ENCODE measurements around the gene GALNTL6.

Gene GALNTL6

GRCh38 chr4:172009446-172010230, 196.4 kb downstream of the GALNTL6 start:
- DNase-seq, result no peak

DNA sequence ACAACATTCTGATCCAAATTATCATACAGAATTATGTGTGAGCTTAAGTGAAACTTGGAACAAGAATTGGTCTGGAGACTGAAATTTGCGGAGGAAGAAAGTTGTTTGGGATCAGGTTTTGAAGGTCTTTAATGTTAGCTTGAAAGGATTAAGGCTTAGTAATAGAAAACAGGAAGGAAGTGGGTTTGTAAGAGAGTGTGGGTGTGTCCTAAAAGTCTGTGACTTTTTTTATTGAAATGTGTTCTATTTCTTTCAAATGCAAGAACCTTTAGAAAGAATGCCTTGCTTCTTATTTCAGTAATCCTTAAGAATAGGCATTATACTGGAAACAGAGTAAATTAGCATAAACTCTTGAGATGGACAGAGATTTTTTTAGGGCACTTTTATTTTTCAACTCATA, 198.0 kb downstream of the GALNTL6 start:
- DNase-seq, result no peak

DNA sequence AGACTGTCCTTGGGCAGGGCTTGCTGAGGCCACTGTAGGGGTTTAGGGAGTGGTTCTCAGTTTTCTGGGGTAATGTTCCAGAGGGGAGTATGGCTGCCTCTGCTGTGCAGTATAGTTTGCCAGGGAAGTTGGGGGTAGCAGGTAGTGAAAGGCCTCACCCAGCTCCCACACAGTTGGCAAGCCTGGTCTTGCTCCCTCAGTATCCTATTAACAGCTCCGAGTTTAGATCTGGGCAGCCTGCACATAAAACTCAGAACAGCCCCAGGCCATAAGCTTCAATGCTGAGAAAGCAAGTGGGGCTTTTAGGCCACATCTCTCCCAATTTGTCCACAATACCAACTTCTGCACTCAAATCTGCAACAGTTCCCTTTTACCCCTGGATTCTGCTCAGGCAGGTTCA, 205.2 kb downstream of the GALNTL6 start:
- DNase-seq, result no peak

DNA sequence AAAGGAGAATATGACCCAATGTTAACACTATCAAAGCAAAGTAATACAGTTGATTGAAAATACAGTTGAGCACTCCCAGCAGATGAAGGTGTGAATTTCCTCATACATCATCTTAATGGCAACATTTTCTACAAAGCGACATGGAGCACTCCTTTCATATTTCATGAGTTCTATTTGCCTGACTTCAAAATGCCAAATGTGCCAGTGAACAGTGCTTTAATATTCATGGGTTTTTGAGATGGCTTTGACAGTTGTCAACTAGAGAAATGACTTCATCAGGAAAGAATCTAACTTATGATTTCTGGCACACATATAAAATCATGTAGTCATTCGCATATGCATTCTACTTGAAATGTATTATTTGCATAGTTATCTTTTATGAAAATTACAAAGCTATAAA, 222.4 kb downstream of the GALNTL6 start:
- no peak for DNase-seq

GRCh38 chr4:172040766-172041165, 227.6 kb downstream of the GALNTL6 start:
- no peak for DNase-seq

- no peak for DNase-seq
These were observed 229.5 kb downstream of the GALNTL6 start for GRCh38 chr4:172042714-172043114.

DNA sequence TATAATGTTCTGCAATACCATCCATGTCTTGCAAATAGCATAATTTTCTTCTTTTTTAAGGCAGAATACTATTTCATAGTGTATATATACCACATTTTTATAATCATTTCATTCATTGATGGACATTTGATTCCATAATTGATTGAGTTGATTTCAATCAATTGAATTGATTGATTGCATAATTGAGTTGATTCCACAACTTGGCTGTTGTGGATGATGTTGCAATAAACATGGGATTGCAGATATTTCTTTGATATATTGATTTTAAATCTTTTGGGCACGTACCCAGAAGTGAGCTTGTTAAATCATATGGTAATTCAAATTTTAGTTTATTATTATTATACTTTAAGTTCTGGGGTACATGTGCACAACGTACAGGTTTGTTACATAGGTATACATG, 232.8 kb downstream of the GALNTL6 start:
- no peak for DNase-seq

DNA sequence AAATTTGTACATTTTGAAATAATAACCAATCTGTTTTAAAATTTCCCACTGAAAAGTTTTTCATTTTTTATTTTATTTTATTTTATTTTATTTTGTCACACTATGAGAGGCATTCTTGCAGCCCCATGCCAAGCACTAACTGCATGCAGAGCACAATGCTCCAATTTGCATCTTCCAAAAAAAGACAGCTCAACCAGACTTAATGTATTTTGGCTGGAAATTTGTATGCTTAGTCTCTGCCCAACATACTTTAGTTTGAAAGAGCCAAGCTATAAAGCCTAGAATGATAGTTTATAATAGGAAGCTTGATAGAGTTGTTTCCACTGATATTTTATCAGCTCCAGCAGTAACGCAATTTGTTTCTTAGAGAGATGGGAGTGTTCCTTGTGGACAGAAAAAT, 235.5 kb downstream of the GALNTL6 start:
- no peak for DNase-seq

DNA sequence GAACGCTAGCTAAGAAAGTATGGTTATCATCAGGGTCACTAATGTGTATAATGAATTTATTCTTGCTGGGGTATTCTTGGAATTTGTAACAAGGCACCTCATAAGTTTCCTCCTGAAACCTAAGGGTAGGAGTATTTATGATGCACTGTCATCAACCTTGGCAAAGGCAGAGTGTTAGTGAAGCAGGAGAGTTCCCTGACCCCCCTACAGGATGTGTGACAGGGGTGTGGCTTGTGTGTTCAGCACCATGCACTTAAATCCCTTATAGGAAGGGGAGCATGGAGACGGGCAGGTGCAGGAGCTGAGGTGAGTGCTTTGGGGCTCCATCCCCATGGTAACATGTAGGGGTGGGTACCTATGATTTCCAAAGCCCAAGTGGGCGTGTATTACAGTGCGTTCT, 237.7 kb downstream of the GALNTL6 start:
- DNase-seq, result no peak

DNA sequence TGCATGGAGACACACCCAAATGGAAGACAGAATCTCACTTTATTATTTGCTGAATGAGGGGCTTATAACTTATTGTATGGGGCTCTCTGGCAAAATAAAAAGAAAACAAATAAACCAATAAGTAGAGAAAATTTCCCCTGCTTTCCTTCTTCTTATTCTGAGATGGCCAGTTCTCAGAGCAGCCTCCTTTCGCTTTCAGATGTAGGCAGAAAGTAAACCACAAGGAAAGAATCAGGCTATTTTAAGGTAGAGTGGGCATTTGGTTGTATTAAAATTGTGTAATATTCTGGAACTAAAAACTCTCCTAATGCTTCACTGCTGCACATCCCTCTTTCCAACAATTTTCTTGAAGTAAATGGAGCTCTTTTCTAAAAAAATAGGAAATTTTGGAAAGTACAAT, 241.8 kb downstream of the GALNTL6 start:
- no peak for DNase-seq

DNA sequence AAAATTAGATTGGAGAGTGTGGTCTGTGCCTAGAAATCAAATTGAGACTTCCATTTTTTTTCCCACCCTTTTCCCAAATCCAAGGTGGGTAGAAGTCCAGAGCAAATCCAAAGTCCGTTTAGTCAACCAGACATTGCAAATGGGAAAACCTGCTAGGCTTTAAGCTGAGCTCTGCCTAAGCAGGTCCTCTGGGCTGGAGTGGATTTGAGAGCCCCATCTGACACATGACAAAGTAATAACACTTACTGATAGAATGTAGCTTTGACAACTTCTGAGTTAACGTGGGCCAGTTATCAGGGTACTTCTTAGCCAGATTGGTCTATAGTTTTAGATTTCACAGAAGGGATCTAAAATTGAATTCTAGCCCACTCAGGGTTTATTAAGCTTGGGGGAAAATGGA, 242.3 kb downstream of the GALNTL6 start:
- no peak for DNase-seq

DNA sequence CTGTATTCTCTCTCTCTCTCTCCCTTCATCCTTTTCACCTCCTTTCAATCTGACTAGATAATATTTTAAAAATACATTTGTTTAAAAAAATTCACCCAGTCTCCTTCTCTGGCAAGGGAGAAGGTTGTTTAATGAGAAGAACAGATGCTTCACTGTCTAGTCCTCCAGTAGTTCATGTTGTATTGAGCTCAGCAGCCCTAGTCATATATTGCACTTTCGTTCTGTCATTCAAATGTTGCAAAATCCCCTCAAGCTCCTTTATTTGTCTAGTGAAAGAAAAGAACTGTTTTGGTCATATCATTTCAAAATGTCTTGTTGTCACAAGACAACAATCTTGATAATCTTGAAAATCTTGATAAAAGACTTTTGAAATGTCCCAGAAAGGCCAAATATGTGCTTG, 248.0 kb downstream of the GALNTL6 start:
- DNase-seq, result no peak

DNA sequence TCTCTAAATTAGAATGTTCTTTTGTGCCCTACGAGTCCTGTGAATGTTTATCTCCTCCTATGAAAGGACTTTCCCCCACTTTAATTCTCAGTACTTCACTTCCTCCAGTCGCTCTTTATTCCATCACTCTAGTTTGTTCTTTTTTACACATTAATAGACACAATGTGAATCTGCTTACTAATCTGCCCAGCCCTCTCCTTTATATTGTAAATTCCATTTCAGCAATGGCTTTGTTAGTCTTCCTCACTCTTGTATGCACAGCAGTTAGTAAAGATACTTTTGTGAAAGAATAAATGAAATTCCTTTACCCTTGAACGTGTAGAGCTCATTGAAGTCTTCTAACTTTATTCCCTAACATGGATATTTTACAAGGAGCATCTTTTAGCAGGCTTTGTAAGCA, 255.3 kb downstream of the GALNTL6 start:
- DNase-seq, result no peak

- no peak for DNase-seq
These were observed 260.4 kb downstream of the GALNTL6 start for GRCh38 chr4:172073590-172073989.

DNA sequence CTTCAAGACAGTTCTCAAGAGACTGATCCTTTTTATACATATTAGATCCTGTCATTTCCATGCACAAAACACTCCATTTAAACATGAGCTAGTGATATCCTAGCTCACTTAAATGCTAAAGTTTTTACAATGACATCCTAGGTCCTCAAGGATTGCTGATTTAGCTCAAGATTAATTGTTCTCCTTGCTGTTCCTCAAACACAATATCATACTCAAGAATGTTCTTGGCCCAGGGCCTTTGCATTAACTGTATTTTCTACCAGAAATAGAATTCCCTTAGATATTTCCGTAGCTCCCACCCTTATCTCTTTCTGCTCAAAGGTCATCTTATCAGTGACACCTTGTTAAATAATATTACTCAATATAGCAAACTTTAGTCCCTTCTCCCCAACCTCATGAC, 270.1 kb downstream of the GALNTL6 start:
- no peak for DNase-seq

DNA sequence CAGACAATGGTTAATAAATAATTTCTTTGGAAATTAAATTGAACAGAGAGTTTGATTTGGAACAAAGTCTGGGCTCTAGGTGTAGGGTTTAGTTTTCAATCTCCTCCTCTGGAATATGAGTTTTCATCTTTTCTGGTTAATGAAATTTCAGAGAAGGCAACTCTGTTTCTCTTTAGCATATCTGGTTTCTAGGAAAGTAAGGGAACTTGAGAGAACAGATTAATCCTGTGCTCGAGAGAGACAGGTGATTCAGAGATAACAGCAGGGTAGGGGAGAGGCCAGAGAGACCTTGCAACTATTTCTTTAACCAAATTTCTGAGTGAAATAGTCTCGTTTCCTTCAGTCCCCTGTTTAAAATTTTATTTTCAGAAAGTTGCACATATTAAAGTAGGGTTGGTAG, 275.4 kb downstream of the GALNTL6 start:
- no peak for DNase-seq

DNA sequence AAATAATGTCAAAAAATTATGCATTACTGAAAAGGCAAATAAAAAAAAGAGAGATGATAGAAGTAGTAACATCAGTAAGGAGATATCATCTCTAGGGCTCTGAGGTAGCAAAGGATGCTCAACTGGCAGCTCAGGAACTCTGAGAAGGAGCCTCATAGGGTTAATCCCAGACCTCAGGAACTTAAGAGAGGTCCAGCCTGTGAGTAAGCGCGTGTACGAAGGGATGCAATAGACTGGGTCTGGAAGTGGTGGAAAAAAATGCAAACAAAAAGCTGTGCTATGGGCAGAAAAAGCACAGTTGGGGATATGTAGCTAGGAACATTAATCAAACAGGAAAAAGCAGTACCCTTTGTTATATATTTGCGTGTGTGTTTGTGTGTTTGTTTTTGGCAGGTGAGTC, 282.0 kb downstream of the GALNTL6 start:
- DNase-seq, result no peak

- DNase-seq, result no peak
These were observed 283.6 kb downstream of the GALNTL6 start for GRCh38 chr4:172096786-172097185.

- no peak for DNase-seq
These were observed 286.2 kb downstream of the GALNTL6 start for GRCh38 chr4:172099376-172099775.

DNA sequence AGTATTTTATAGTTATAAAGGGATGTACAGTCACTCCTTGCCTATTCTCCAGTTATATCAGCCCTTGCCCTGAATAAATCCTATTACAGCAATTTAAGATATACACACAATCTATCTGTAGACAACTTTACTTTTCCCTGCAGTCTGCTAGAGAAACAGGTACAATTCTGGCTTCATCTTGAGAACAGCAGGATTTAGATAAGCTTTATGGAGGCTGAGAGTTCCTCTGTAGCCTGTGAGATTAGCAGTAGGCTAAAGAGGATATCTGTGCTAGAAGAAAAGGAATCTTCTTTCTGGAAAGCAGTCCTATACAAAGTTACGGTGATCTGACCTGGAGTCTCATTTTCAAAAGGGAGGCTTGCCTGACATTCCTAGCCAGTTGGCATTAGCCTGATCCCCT, 290.3 kb downstream of the GALNTL6 start:
- DNase-seq, result no peak

DNA sequence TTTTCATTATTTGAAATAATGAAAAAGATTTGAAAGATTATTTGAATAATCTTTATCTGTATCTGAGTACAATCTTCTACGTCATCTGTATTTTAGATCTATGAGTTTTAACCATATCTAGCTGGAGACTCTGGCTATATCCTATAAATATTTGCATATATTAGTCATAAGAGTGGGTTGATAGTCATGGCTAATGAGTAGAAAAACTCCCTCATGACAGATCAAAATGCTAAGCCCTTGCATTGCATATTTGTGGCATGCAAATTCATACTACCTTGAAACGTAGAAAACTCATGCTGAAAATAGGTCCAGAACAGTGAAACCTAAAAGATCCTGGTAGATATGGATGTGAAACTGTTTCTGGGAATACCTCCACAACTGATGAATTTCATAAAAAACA, 291.3 kb downstream of the GALNTL6 start:
- no peak for DNase-seq

GRCh38 chr4:172105918-172106317, 292.7 kb downstream of the GALNTL6 start:
- DNase-seq, result no peak

DNA sequence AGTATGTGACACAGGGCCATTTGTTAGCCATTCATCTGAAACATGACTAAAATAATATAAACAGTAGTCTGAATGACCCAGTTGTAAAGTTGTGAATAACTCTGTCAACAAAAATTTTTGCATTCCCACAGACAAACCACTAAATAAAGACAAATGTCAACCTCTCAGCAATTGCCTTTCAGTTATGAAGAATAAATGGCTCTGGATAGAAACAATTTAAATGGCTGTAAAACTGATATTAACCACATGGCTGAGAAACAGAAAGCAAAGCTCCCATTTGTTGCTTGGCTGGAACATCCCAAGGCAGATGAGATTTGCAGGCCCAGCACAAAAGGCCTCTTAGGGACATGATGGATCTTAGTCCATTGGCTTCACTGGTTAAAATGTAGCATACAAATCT, 296.3 kb downstream of the GALNTL6 start:
- DNase-seq, result no peak

DNA sequence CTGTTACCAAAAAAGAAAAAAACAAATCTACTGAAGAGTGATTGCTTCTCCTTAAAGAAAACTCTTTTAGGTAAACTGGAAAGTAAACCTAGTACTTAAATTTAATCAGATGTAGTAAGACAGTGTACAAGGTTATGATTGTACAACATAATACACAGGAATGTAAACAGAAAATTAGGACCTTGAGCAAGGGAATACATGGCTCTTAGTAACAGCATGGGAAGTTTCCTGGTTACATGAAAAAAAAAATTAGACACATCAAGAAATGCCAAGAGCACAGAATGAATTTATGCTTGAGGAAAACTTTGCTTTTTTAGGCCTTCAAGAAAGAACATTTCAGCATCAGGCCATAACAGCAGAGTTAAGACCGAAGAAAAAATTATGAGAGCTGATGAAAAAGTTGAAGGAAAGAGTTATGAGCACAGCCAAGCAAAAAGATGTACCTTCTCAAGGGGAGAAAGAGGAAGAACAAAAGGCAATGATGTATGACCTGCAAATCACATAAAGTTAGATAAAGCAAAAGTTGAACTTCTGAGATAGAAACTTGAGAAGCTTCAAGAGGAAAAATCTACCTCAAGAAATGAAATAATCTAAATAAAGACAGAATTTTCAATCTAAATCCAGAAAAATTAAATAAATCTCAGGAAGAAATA, 311.6 kb downstream of the GALNTL6 start:
- no peak for DNase-seq

DNA sequence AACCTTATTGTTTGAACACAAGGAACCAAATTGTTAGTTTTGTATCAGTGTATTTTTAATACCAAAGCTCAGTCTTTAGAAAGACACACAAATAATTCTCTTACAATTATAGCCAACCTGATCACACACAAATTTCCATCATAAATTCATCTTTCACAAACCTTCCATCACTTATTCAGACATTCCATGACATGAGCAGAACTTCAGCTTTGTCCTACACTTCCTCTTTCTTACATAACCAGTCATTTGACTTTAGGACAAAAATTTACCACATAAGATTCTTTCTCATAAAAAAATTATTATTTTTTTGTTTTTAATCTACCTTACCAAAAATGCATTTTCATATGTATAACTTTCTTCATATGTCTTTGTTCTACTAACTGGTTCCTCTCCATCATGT, 312.2 kb downstream of the GALNTL6 start:
- no peak for DNase-seq
